HFFc6 (cell line): Measurements from ENCODE around the gene PCSK5. TPM values are rescaled to one million over a fixed set of nuclear protein-coding genes. Genes with fewer than 3 reads are reported as not detected.

ENCODE experiments used
- DNase-seq: peaks from one replicate; pipeline ENCODE4 v3.0.0-alpha.2; 2018
- H3K27ac Mint-ChIP-seq: 2 replicates; pipeline ENCODE4 v1.8.0; 2020; ENCODE audit warnings: mild to moderate bottlenecking, mixed read lengths
- H3K27me3 Mint-ChIP-seq: 2 replicates; pipeline ENCODE4 v1.8.0; 2021; ENCODE audit warnings: mild to moderate bottlenecking, moderate library complexity, mixed read lengths; ENCODE audit not compliant: insufficient read depth
- H3K36me3 Mint-ChIP-seq: 2 replicates; pipeline ENCODE4 v1.8.0; 2021; ENCODE audit warnings: low read depth, mixed read lengths
- H3K4me1 Mint-ChIP-seq: 2 replicates; pipeline ENCODE4 v1.8.0; 2020; ENCODE audit warnings: low read depth, mixed read lengths
- H3K4me3 Mint-ChIP-seq: 2 replicates; pipeline ENCODE4 v1.8.0; 2020; ENCODE audit warnings: mild to moderate bottlenecking, moderate library complexity, mixed read lengths
- H3K9me3 Mint-ChIP-seq: 2 replicates; pipeline ENCODE4 v1.8.0; 2020; ENCODE audit warnings: mild to moderate bottlenecking, mixed read lengths
- total RNA-seq, 6 experiments: library from RNA; stranded (reverse); fragmentation: NEBNext Ultra II Directional; extraction: Animal tissue kit (Norgen Biotek cat#: 25700); gene quantifications; 2 replicates in 1 of 6; 3 replicates in 5 of 6; pipeline ENCODE4 v1.2.3, GENCODE V29; 2021
- TF ChIP-seq, protein P1 (sequence below): fragments of 200-600 bp; sonication (generic); IDR thresholded peaks from 2 replicates; pipeline ENCODE4 v1.5.0; 2021; ENCODE audit warnings: antibody characterized with exemption, mild to moderate bottlenecking

PCSK5 gene
- total RNA-seq, 6 experiments from 2014 or later = 0.18 to 0.36 (median 0.22) TPM

GRCh38 chr9:76161106-76161505 lies 270.6 kb downstream of the PCSK5 start:
- Mint-ChIP-seq H3K27ac (no peak overlapping the region), H3K27me3 (no peaks in the 10 kb centered on the region), H3K4me1 (peaks cover 5% of the 10 kb centered on the region; the same call in 1 of the 2 replicates), H3K9me3 (peaks cover 33% of the 10 kb centered on the region), H3K36me3 (no peaks in the 10 kb centered on the region; the same call in 1 of the 2 replicates), H3K4me3 (no peak overlapping the region)
- TF ChIP-seq, protein P1, sequence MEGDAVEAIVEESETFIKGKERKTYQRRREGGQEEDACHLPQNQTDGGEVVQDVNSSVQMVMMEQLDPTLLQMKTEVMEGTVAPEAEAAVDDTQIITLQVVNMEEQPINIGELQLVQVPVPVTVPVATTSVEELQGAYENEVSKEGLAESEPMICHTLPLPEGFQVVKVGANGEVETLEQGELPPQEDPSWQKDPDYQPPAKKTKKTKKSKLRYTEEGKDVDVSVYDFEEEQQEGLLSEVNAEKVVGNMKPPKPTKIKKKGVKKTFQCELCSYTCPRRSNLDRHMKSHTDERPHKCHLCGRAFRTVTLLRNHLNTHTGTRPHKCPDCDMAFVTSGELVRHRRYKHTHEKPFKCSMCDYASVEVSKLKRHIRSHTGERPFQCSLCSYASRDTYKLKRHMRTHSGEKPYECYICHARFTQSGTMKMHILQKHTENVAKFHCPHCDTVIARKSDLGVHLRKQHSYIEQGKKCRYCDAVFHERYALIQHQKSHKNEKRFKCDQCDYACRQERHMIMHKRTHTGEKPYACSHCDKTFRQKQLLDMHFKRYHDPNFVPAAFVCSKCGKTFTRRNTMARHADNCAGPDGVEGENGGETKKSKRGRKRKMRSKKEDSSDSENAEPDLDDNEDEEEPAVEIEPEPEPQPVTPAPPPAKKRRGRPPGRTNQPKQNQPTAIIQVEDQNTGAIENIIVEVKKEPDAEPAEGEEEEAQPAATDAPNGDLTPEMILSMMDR = no peak
- DNase-seq = no peak

GRCh38 chr9:76161541-76161940 lies 271.1 kb downstream of the PCSK5 start:
- peak; percentile 26 for DNase-seq
- Mint-ChIP-seq H3K9me3 (peaks cover 33% of the 10 kb centered on the region), H3K27ac (no peak overlapping the region), H3K4me1 (peaks cover 5% of the 10 kb centered on the region; the same call in 1 of the 2 replicates), H3K4me3 (no peak overlapping the region; the same call in 1 of the 2 replicates), H3K36me3 (no peaks in the 10 kb centered on the region; the same call in 1 of the 2 replicates), H3K27me3 (no peaks in the 10 kb centered on the region)
- TF ChIP-seq, protein P1 = no peak

DNA sequence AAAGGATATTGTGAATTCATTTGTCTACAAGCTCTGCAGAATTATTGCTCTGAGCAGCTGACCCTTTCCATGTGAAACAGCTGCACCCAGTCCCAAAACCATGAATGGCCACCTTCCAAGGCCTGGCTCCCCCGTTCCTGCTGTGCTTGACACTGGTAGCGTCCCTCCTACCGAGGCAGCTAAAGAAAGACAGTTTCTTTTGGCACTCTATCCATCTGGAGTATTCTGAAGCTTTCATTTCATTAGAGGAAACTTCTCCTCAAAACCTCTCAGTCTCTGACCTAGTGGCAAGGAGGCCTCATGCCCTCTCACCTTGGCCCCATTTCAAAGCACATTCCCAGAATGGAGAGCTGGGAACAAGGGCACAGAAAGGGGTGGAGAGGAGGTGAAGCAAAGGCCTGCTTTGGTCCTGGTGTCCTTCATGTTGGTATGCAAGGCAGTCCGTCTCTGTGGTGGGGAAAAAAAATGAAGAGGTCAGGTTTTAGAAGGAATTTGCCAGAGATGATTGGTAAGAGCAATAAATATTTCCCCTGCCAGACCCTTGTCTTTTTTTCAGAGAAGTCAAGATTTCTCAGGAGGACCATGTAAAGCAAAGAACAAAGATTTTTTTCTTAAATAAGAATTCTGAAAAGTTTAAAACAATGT lies 271.7 kb downstream of the PCSK5 start:
- no peak for DNase-seq
- H3K27me3 Mint-ChIP-seq = no peaks in the 10 kb centered on the region
- TF ChIP-seq, protein P1 = no peak

DNA sequence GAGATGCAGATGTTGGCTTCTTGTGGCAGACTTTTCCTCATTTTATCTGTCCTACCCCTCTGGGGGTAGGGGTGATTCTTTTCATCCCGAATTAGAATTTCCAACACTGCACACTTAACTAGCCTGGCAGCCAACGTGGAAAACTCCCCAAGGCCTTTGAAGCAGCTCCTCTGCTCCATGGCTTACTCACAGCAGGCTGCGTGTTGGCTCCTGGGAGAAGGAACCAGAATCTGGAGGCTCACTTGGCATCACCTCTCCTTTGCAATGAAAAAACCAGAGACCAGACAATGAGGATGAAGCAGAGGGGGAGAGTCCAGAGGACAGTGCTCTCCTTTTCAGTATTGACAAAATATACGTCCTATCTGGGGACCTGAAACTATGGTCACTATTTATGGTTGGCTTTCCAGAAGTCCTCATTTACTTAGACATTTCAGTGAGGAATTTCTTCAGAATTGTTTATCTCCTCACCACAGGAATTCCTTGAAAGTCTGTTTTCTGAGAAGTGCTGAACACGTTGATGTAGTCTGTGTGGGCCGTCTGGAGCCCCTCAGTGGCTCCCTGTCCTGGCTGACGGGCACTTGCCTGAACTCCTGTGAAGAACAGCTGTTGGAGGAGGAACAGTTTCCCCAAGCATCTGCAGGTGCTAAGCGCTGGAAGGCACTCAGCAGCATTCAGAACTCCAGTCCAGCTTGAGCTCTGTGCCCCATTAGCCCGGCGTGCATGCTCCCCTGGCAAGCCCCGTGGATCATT lies 272.5 kb downstream of the PCSK5 start:
- Mint-ChIP-seq H3K4me1 (peaks cover 5% of the 10 kb centered on the region; the same call in 1 of the 2 replicates), H3K9me3 (peaks cover 33% of the 10 kb centered on the region), H3K27ac (no peak overlapping the region), H3K36me3 (no peaks in the 10 kb centered on the region; the same call in 1 of the 2 replicates), H3K27me3 (no peaks in the 10 kb centered on the region), H3K4me3 (no peak overlapping the region)
- no peak for DNase-seq
- TF ChIP-seq, protein P1 = no peak

More for the DNA sequence above, 271.7 kb downstream of the PCSK5 start:
- H3K4me1 Mint-ChIP-seq = peaks cover 5% of the 10 kb centered on the region; the same call in 1 of the 2 replicates
- no peak overlapping the region for H3K4me3 Mint-ChIP-seq
- H3K9me3 Mint-ChIP-seq = peaks cover 33% of the 10 kb centered on the region
- H3K27ac Mint-ChIP-seq = no peak overlapping the region
- H3K36me3 Mint-ChIP-seq = no peaks in the 10 kb centered on the region; the same call in 1 of the 2 replicates

GRCh38 chr9:76166526-76166925 lies 276.1 kb downstream of the PCSK5 start:
- H3K36me3 Mint-ChIP-seq = no peaks in the 10 kb centered on the region; the same call in 1 of the 2 replicates
- H3K27me3 Mint-ChIP-seq = no peaks in the 10 kb centered on the region
- H3K4me1 Mint-ChIP-seq = peaks cover under 1% of the 10 kb centered on the region; the same call in 1 of the 2 replicates
- no peak overlapping the region for H3K27ac Mint-ChIP-seq
- no peak for DNase-seq
- TF ChIP-seq, protein P1 = no peak
- H3K4me3 Mint-ChIP-seq = no peak overlapping the region
- peaks cover 6% of the 10 kb centered on the region; the same call in 1 of the 2 replicates for H3K9me3 Mint-ChIP-seq
